ENCODE data around the gene CCDC154. TPM values are rescaled to one million over a fixed set of nuclear protein-coding genes. Genes with fewer than 3 reads are reported as not detected.

The CCDC154 gene
- polyA plus RNA-seq, 2 donors = 0.44 to 0.98 TPM

GRCh38 chr16:1439058-1439698, 5.2 kb downstream of the CCDC154 start:
- H3K36me3 ChIP-seq (ENCODE audit: control insufficient read depth in 2 of 2, insufficient read depth in 2 of 2, low read length in 1 of 2) = no peaks in the 10 kb centered on the region
- H3K4me3 ChIP-seq (ENCODE audit: low read depth in 1 of 2, low read length in 2 of 2) = no peak overlapping the region
- 81 to 84% methylated on average over 18 to 27 of the region's 27 CpGs for WGBS, 2 donors
- H3K27ac ChIP-seq (ENCODE audit: low read depth in 2 of 2, low read length in 1 of 2) = no peak overlapping the region
- no peaks in the 10 kb centered on the region for H3K27me3 ChIP-seq (ENCODE audit: control insufficient read depth in 1 of 2, insufficient read depth in 2 of 2, low read length in 2 of 2)
- no peaks in the 10 kb centered on the region for H3K9me3 ChIP-seq (ENCODE audit: control insufficient read depth in 2 of 2, insufficient read depth in 1 of 2, low read depth in 1 of 2, low read length in 1 of 2)
- no peaks in the 10 kb centered on the region for H3K4me1 ChIP-seq (ENCODE audit: control insufficient read depth in 2 of 2, insufficient read depth in 2 of 2, low read length in 1 of 2)

DNA sequence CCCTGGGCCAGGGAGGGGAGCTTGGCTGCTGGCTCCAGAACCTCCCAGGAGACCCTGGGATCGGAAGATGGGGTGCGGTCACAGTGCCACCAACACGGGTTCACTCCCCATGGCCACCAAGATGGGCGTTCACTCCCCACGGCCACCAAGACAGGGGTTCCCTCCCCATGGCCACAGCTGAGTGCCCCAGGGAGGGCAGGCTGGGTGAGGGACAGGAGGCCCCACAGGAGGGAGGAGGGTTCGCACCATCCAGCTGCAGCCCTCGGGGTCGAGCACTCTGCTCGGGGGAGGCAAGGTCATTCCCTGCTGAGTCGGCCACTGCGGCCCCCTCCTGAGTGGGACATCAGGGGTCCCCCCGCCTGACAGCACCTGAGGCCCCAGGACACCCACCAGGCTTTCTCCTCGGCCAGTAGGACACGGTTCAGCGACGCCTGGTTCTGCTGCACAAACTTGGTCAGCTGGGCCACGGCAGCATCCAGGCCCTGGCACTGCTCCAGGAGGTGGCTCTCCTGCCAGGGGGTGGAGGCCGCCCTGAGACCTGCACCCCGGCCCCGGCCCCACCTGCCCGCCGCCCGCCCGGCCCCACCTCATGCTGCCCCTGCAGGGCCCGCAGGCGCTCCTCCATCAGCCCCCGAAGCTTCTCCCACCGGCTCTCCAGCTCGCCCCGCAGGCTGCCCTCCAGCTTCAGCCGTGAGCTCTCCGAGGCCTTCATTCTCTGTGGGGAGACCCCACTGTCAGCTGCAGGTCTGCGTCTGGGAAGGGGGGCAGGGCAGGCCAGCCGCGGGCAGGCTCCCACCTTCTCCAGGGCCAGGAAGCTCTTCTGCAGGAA, 5.9 kb downstream of the CCDC154 start:
- no peak overlapping the region for H3K27ac ChIP-seq (ENCODE audit: low read depth in 2 of 2, low read length in 1 of 2)
- no peak overlapping the region for H3K4me3 ChIP-seq (ENCODE audit: low read depth in 1 of 2, low read length in 2 of 2)
- H3K27me3 ChIP-seq (ENCODE audit: control insufficient read depth in 1 of 2, insufficient read depth in 2 of 2, low read length in 2 of 2) = no peaks in the 10 kb centered on the region
- 83 to 84% methylated on average over 31 to 35 of the region's 35 CpGs for WGBS, 2 donors
- no peaks in the 10 kb centered on the region for H3K9me3 ChIP-seq (ENCODE audit: control insufficient read depth in 2 of 2, insufficient read depth in 1 of 2, low read depth in 1 of 2, low read length in 1 of 2)
- no peaks in the 10 kb centered on the region for H3K4me1 ChIP-seq (ENCODE audit: control insufficient read depth in 2 of 2, insufficient read depth in 2 of 2, low read length in 1 of 2)
- H3K36me3 ChIP-seq (ENCODE audit: control insufficient read depth in 2 of 2, insufficient read depth in 2 of 2, low read length in 1 of 2) = no peaks in the 10 kb centered on the region

GRCh38 chr16:1437606-1438005, 6.8 kb downstream of the CCDC154 start:
- no peaks in the 10 kb centered on the region for H3K4me1 ChIP-seq (ENCODE audit: control insufficient read depth in 2 of 2, insufficient read depth in 2 of 2, low read length in 1 of 2)
- H3K27me3 ChIP-seq (ENCODE audit: control insufficient read depth in 1 of 2, insufficient read depth in 2 of 2, low read length in 2 of 2) = no peaks in the 10 kb centered on the region
- H3K36me3 ChIP-seq (ENCODE audit: control insufficient read depth in 2 of 2, insufficient read depth in 2 of 2, low read length in 1 of 2) = no peaks in the 10 kb centered on the region
- no peak overlapping the region for H3K4me3 ChIP-seq (ENCODE audit: low read depth in 1 of 2, low read length in 2 of 2)
- H3K27ac ChIP-seq (ENCODE audit: low read depth in 2 of 2, low read length in 1 of 2) = no peak overlapping the region
- 85 to 86% methylated on average over 20 to 22 of the region's 22 CpGs for WGBS, 2 donors
- no peaks in the 10 kb centered on the region for H3K9me3 ChIP-seq (ENCODE audit: control insufficient read depth in 2 of 2, insufficient read depth in 1 of 2, low read depth in 1 of 2, low read length in 1 of 2)

DNA sequence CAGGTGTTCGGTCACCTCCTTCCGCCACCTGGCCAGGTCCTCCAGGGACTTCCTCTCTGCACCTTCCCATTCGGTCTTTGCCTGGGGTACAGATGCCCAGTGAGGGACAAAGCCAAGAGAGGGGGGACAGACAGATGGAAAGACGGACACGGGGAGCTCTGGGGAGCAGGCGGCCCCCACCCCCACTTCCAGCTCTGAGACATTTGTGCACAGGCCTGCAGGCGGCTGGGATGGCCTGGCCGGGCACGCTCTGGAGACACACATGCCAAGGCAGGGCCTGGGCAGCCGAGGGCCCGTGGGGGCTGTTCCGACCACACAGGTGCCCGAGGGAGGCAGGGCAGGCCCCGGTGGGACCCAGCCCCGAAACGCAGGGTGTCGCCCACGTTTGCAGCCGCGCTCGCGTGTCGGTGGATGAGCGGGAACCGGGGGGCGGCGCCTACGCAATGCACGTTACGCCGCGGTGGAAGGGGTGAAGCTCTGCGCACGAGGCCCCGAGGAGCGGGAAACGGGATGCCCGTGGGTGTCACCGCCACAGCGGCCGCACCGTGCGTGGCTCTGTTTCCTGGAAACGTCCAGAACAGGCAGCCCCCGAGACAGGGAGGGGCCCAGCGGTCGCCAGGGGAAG, 7.5 kb downstream of the CCDC154 start:
- Histone ChIP-seq H3K27me3 (ENCODE audit: control insufficient read depth in 1 of 2, insufficient read depth in 2 of 2, low read length in 2 of 2) (no peaks in the 10 kb centered on the region), H3K4me3 (ENCODE audit: low read depth in 1 of 2, low read length in 2 of 2) (no peak overlapping the region), H3K27ac (ENCODE audit: low read depth in 2 of 2, low read length in 1 of 2) (no peak overlapping the region), H3K9me3 (ENCODE audit: control insufficient read depth in 2 of 2, insufficient read depth in 1 of 2, low read depth in 1 of 2, low read length in 1 of 2) (no peaks in the 10 kb centered on the region), H3K4me1 (ENCODE audit: control insufficient read depth in 2 of 2, insufficient read depth in 2 of 2, low read length in 1 of 2) (no peaks in the 10 kb centered on the region), H3K36me3 (ENCODE audit: control insufficient read depth in 2 of 2, insufficient read depth in 2 of 2, low read length in 1 of 2) (no peaks in the 10 kb centered on the region)
- 85 to 89% methylated on average over 45 to 47 of the region's 47 CpGs for WGBS, 2 donors

DNA sequence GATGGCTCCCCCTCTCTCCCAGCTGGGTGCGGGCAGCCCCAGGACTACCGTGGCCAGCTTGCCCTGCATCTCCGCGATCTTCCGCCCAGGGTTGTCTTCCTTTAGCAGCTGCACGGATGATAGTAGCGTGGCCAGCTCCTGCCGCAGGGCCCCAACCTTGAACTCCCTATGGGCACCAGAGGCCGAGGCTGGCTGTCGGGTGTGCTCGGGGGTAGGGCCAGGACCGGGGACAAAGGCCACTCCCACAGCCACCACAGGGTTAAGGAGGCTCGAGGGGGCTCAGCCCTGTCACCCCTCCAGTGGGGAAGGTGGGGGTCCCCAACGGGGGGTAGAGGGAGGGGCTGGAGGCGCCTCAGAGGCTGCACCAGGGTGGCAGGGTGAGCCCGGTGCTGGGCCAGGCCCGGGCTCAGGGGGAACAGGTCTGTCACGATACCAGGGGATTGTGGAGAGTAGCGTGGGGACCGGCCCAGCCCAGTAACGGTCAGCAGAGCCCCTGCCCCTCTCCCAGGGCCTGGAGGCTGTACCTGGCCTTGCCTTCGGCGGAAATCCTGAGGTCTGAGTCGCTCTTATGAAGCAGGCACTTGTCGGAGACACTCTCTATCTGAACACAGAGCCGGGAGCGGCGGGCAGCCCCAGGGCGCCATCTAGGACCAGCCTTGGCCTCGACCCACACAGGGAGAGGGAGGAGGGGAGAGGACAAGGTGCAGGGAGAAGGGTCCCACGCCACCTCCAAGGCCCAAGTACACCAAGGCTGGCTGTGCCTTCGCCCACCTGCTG, 8.2 kb downstream of the CCDC154 start:
- 82 to 84% methylated on average over 29 to 32 of the region's 32 CpGs for WGBS, 2 donors
- Histone ChIP-seq H3K27me3 (ENCODE audit: control insufficient read depth in 1 of 2, insufficient read depth in 2 of 2, low read length in 2 of 2) (no peaks in the 10 kb centered on the region), H3K4me1 (ENCODE audit: control insufficient read depth in 2 of 2, insufficient read depth in 2 of 2, low read length in 1 of 2) (no peaks in the 10 kb centered on the region), H3K27ac (ENCODE audit: low read depth in 2 of 2, low read length in 1 of 2) (no peak overlapping the region), H3K9me3 (ENCODE audit: control insufficient read depth in 2 of 2, insufficient read depth in 1 of 2, low read depth in 1 of 2, low read length in 1 of 2) (no peaks in the 10 kb centered on the region), H3K4me3 (ENCODE audit: low read depth in 1 of 2, low read length in 2 of 2) (no peak overlapping the region), H3K36me3 (ENCODE audit: control insufficient read depth in 2 of 2, insufficient read depth in 2 of 2, low read length in 1 of 2) (no peaks in the 10 kb centered on the region)

- Histone ChIP-seq H3K4me3 (ENCODE audit: low read depth in 1 of 2, low read length in 2 of 2) (no peak overlapping the region), H3K4me1 (ENCODE audit: control insufficient read depth in 2 of 2, insufficient read depth in 2 of 2, low read length in 1 of 2) (no peaks in the 10 kb centered on the region), H3K27me3 (ENCODE audit: control insufficient read depth in 1 of 2, insufficient read depth in 2 of 2, low read length in 2 of 2) (no peaks in the 10 kb centered on the region), H3K27ac (ENCODE audit: low read depth in 2 of 2, low read length in 1 of 2) (no peak overlapping the region), H3K36me3 (ENCODE audit: control insufficient read depth in 2 of 2, insufficient read depth in 2 of 2, low read length in 1 of 2) (no peaks in the 10 kb centered on the region), H3K9me3 (ENCODE audit: control insufficient read depth in 2 of 2, insufficient read depth in 1 of 2, low read depth in 1 of 2, low read length in 1 of 2) (no peaks in the 10 kb centered on the region)
- WGBS, 2 donors = 91 to 92% methylated on average over 40 of the region's 40 CpGs
These were observed 9.4 kb downstream of the CCDC154 start for GRCh38 chr16:1434644-1435592.

DNA sequence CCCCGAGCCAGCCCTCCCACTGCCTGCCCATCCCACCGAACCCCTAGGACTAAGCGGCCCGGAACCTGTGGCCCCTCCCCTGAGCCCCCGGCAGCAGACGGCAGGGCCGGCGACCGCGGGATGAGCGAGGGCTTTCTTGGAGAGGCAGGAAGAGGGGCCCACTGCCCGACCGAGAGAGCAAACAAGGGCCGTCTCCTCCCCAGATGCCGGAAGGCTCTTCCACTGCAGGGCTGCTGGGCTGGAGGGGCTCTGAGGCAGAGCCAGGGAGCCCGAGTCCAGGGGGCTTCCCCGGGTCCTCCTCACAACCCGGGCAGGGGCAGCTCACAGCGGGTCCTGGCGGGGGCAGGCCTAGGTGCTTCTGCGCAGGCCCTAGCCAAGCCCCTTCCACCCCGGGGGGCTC, 10.6 kb downstream of the CCDC154 start:
- H3K27me3 ChIP-seq (ENCODE audit: control insufficient read depth in 1 of 2, insufficient read depth in 2 of 2, low read length in 2 of 2) = no peaks in the 10 kb centered on the region
- H3K9me3 ChIP-seq (ENCODE audit: control insufficient read depth in 2 of 2, insufficient read depth in 1 of 2, low read depth in 1 of 2, low read length in 1 of 2) = no peaks in the 10 kb centered on the region
- no peaks in the 10 kb centered on the region for H3K36me3 ChIP-seq (ENCODE audit: control insufficient read depth in 2 of 2, insufficient read depth in 2 of 2, low read length in 1 of 2)
- no peak overlapping the region for H3K27ac ChIP-seq (ENCODE audit: low read depth in 2 of 2, low read length in 1 of 2)
- no peaks in the 10 kb centered on the region for H3K4me1 ChIP-seq (ENCODE audit: control insufficient read depth in 2 of 2, insufficient read depth in 2 of 2, low read length in 1 of 2)
- 44 to 54% methylated on average over 22 of the region's 22 CpGs for WGBS, 2 donors
- no peak overlapping the region for H3K4me3 ChIP-seq (ENCODE audit: low read depth in 1 of 2, low read length in 2 of 2)

- H3K4me3 ChIP-seq (ENCODE audit: low read depth in 1 of 2, low read length in 2 of 2) = no peak overlapping the region
- no peak overlapping the region for H3K27ac ChIP-seq (ENCODE audit: low read depth in 2 of 2, low read length in 1 of 2)
- no peaks in the 10 kb centered on the region for H3K9me3 ChIP-seq (ENCODE audit: control insufficient read depth in 2 of 2, insufficient read depth in 1 of 2, low read depth in 1 of 2, low read length in 1 of 2)
- no peaks in the 10 kb centered on the region for H3K4me1 ChIP-seq (ENCODE audit: control insufficient read depth in 2 of 2, insufficient read depth in 2 of 2, low read length in 1 of 2)
- 79 to 83% methylated on average over 14 of the region's 14 CpGs for WGBS, 2 donors
- no peaks in the 10 kb centered on the region for H3K27me3 ChIP-seq (ENCODE audit: control insufficient read depth in 1 of 2, insufficient read depth in 2 of 2, low read length in 2 of 2)
- no peaks in the 10 kb centered on the region for H3K36me3 ChIP-seq (ENCODE audit: control insufficient read depth in 2 of 2, insufficient read depth in 2 of 2, low read length in 1 of 2)
These were observed 11.1 kb downstream of the CCDC154 start for GRCh38 chr16:1433263-1433560.
